K562 (cell line): ENCODE measurements around the gene IL1RL2. TPM values are rescaled to one million over a fixed set of nuclear protein-coding genes. Genes with fewer than 3 reads are reported as not detected.

Experiments
- DMBX1 ChIP-seq: fragments of 250-450 bp; sonication (Bioruptor Pico); IDR thresholded peaks from 2 replicates; pipeline ENCODE4 v1.8.0; 2022; ENCODE audit warnings: inconsistent platforms, mild to moderate bottlenecking, moderate library complexity, borderline replicate concordance
- EP300 ChIP-seq: IDR thresholded peaks from 2 replicates; pipeline ENCODE4 v1.6.1; 2012; ENCODE audit warnings: low read length, improper control_type of control experiment
- NR2C1 ChIP-seq, 2 experiments: fragments of 450-650 bp; IDR thresholded peaks; 2 replicates each; pipeline ENCODE4 v1.6.1; 2017; ENCODE audit warnings: mild to moderate bottlenecking in 2 of 2, antibody characterized with exemption in 1 of 2, inconsistent platforms in 1 of 2, missing compliant biosample characterization in 1 of 2, missing genetic modification characterization in 1 of 2
- SMAD1 ChIP-seq: fragments of 150-350 bp; IDR thresholded peaks from 2 replicates; pipeline ENCODE4 v1.6.1; 2014; ENCODE audit warnings: low read length, low read depth; ENCODE audit not compliant: partially characterized antibody
- UBTF ChIP-seq, 2 experiments: IDR thresholded peaks; 2 replicates each; pipeline ENCODE4 v1.6.1; 2012; ENCODE audit warnings: improper control_type of control experiment in 2 of 2, low read depth in 2 of 2, low read length in 2 of 2, borderline replicate concordance in 1 of 2
- ZBTB17 ChIP-seq: fragments of 450-650 bp; formaldehyde crosslinking; IDR thresholded peaks from 2 replicates; pipeline ENCODE4 v1.4.0; 2020; ENCODE audit warnings: mild to moderate bottlenecking
- ZNF175 ChIP-seq: fragments of 200-800 bp; sonication (Bioruptor generic); IDR thresholded peaks from 2 replicates; pipeline ENCODE4 v1.6.1; 2016; ENCODE audit warnings: low read depth, mild to moderate bottlenecking, missing genetic modification characterization, missing compliant biosample characterization
- ZNF232 ChIP-seq: sonication (generic); formaldehyde crosslinking; IDR thresholded peaks from 2 replicates; pipeline ENCODE4 v1.8.0; 2022; ENCODE audit warnings: mild to moderate bottlenecking, missing genetic modification reagents
- ZNF583 ChIP-seq: fragments of 250-450 bp; sonication (Bioruptor Pico); IDR thresholded peaks from 2 replicates; pipeline ENCODE4 v1.4.0; 2020
- polyA plus RNA-seq, 8 experiments: library from polyadenylated mRNA; depleted of rRNA in 4 of 8; stranded (reverse) in 5 of 8; unstranded in 3 of 8; fragments of >200 nt; fragmentation: Nextera tagmentation in 2 of 8; fragmentation: Illumina TruSeq in 1 of 8; extraction: Ambion mirVana in 2 of 8; extraction: Trizol in 1 of 8; gene quantifications; 2 replicates each; pipeline versions ENCODE4 v1.2.1 to v1.2.3, GENCODE V29; 2011 to 2014; ENCODE audit warnings: inconsistent platforms in 1 of 8, missing spikeins in 1 of 8
- total RNA-seq, 7 experiments: library from RNA; depleted of rRNA in 6 of 7; stranded (reverse); fragments of >200 nt in 6 of 7; fragmentation: Illumina TruSeq in 2 of 7; extraction: Trizol in 2 of 7; gene quantifications; 2 replicates each; pipeline versions ENCODE4 v1.2.1 to v1.2.3, GENCODE V29; 2011 to 2021; ENCODE audit warnings: low replicate concordance in 1 of 7
- TF ChIP-seq, protein P1 (sequence below): fragments of 250-450 bp; sonication (Bioruptor Pico); IDR thresholded peaks from 2 replicates; pipeline ENCODE4 v1.5.1; 2021; ENCODE audit warnings: mild to moderate bottlenecking
- TF ChIP-seq, protein P2 (sequence below): fragments of 250-450 bp; sonication (Bioruptor Pico); IDR thresholded peaks from 2 replicates; pipeline ENCODE4 v1.4.0; 2020
- TF ChIP-seq, protein P3 (sequence below), 3 experiments: fragments of 200-800 bp in 1 of 3; fragments of 250-450 bp in 1 of 3; fragments of 450-650 bp in 1 of 3; sonication (Bioruptor Pico) in 1 of 3; sonication (Bioruptor generic) in 1 of 3; formaldehyde crosslinking in 1 of 3; IDR thresholded peaks; 2 replicates each; pipeline versions ENCODE4 v1.6.1 to v1.8.0; 2016 to 2022; ENCODE audit warnings: mild to moderate bottlenecking in 2 of 3, missing genetic modification characterization in 2 of 3, missing compliant biosample characterization in 1 of 3, moderate library complexity in 1 of 3

IL1RL2 gene
- total and polyA plus RNA-seq, 9 of the 15 experiments (the other 6 are each of a cell fraction or from before 2014, with no cell fraction given): not detected

- TF ChIP-seq, protein P1, sequence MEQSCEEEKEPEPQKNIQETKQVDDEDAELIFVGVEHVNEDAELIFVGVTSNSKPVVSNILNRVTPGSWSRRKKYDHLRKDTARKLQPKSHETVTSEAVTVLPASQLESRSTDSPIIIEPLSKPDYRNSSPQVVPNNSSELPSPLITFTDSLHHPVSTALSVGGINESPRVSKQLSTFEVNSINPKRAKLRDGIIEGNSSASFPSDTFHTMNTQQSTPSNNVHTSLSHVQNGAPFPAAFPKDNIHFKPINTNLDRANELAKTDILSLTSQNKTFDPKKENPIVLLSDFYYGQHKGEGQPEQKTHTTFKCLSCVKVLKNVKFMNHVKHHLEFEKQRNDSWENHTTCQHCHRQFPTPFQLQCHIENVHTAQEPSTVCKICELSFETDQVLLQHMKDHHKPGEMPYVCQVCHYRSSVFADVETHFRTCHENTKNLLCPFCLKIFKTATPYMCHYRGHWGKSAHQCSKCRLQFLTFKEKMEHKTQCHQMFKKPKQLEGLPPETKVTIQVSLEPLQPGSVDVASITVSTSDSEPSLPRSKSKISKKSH (CRISPR knock-in tag): no peak
- TF ChIP-seq ZNF583 (CRISPR knock-in tag) (0 out of 2 replicates have a peak, but pooled peaks have one; percentile 11), ZNF232 (no peak), EP300 (peak; percentile 60), ZBTB17 (CRISPR knock-in tag) (peak; percentile 43; the same call in 1 of the 2 replicates), NR2C1 (IDR thresholded peaks at IDR 0.05) (no peak), NR2C1 (tag; IDR thresholded peaks at IDR 0.05) (no peak), SMAD1 (no peak), ZNF175 (CRISPR knock-in tag) (peak; percentile 99), UBTF (IDR thresholded peaks at IDR 0.05; ENCODE audit: borderline replicate concordance in 1 of 2, low read depth in 2 of 2, low read length in 2 of 2) (no peak), DMBX1 (peak; percentile 90; the same call in 1 of the 2 replicates)
- TF ChIP-seq, protein P2, sequence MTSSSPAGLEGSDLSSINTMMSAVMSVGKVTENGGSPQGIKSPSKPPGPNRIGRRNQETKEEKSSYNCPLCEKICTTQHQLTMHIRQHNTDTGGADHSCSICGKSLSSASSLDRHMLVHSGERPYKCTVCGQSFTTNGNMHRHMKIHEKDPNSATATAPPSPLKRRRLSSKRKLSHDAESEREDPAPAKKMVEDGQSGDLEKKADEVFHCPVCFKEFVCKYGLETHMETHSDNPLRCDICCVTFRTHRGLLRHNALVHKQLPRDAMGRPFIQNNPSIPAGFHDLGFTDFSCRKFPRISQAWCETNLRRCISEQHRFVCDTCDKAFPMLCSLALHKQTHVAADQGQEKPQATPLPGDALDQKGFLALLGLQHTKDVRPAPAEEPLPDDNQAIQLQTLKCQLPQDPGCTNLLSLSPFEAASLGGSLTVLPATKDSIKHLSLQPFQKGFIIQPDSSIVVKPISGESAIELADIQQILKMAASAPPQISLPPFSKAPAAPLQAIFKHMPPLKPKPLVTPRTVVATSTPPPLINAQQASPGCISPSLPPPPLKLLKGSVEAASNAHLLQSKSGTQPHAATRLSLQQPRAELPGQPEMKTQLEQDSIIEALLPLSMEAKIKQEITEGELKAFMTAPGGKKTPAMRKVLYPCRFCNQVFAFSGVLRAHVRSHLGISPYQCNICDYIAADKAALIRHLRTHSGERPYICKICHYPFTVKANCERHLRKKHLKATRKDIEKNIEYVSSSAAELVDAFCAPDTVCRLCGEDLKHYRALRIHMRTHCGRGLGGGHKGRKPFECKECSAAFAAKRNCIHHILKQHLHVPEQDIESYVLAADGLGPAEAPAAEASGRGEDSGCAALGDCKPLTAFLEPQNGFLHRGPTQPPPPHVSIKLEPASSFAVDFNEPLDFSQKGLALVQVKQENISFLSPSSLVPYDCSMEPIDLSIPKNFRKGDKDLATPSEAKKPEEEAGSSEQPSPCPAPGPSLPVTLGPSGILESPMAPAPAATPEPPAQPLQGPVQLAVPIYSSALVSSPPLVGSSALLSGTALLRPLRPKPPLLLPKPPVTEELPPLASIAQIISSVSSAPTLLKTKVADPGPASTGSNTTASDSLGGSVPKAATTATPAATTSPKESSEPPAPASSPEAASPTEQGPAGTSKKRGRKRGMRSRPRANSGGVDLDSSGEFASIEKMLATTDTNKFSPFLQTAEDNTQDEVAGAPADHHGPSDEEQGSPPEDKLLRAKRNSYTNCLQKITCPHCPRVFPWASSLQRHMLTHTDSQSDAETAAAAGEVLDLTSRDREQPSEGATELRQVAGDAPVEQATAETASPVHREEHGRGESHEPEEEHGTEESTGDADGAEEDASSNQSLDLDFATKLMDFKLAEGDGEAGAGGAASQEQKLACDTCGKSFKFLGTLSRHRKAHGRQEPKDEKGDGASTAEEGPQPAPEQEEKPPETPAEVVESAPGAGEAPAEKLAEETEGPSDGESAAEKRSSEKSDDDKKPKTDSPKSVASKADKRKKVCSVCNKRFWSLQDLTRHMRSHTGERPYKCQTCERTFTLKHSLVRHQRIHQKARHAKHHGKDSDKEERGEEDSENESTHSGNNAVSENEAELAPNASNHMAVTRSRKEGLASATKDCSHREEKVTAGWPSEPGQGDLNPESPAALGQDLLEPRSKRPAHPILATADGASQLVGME: 0 out of 2 replicates have a peak, but pooled peaks have one; percentile 29
- TF ChIP-seq, protein P3, sequence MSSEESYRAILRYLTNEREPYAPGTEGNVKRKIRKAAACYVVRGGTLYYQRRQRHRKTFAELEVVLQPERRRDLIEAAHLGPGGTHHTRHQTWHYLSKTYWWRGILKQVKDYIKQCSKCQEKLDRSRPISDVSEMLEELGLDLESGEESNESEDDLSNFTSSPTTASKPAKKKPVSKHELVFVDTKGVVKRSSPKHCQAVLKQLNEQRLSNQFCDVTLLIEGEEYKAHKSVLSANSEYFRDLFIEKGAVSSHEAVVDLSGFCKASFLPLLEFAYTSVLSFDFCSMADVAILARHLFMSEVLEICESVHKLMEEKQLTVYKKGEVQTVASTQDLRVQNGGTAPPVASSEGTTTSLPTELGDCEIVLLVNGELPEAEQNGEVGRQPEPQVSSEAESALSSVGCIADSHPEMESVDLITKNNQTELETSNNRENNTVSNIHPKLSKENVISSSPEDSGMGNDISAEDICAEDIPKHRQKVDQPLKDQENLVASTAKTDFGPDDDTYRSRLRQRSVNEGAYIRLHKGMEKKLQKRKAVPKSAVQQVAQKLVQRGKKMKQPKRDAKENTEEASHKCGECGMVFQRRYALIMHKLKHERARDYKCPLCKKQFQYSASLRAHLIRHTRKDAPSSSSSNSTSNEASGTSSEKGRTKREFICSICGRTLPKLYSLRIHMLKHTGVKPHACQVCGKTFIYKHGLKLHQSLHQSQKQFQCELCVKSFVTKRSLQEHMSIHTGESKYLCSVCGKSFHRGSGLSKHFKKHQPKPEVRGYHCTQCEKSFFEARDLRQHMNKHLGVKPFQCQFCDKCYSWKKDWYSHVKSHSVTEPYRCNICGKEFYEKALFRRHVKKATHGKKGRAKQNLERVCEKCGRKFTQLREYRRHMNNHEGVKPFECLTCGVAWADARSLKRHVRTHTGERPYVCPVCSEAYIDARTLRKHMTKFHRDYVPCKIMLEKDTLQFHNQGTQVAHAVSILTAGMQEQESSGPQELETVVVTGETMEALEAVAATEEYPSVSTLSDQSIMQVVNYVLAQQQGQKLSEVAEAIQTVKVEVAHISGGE (CRISPR knock-in tag; IDR thresholded peaks at IDR 0.05): 0 out of 6 replicates have a peak, but pooled peaks of 1 of the 3 experiments have one; percentile 34
Observed at GRCh38 chr2:102258386-102259074, 71.7 kb downstream of the IL1RL2 start (continued).
